HEK293 (cell line): Measurements from ENCODE around the gene TIMM10.

Experiments used
- CTCF ChIA-PET: fragments of 350-600 bp; formaldehyde crosslinking; extraction: SDS; loops from one replicate; lab custom pipeline; 2021; ENCODE audit warnings: antibody characterized with exemption; lab: Yijun Ruan, JAX
- POLR2A ChIA-PET: fragments of 300-600 bp; formaldehyde crosslinking; extraction: SDS; loops from one replicate; lab custom pipeline; 2020; ENCODE audit warnings: antibody characterized with exemption, inconsistent platforms; lab: Yijun Ruan, JAX
- H3K27ac ChIP-seq: fragments of 200-500 bp; sonication (Bioruptor generic); 2 replicates; pipeline ENCODE4 v1.5.1; 2014; ENCODE audit warnings: low read depth, low read length, control low read depth, inconsistent platforms; ENCODE audit errors: extremely low read depth
- H3K36me3 ChIP-seq, 2 experiments: fragments of 200-500 bp in 1 of 2; sonication (Bioruptor generic) in 1 of 2; 1 replicate in 1 of 2; 2 replicates in 1 of 2; pipeline ENCODE4 v1.5.1; 2014 to 2017; ENCODE audit warnings: inconsistent platforms in 2 of 2, low read length in 2 of 2; ENCODE audit not compliant: control insufficient read depth in 2 of 2, insufficient read depth in 1 of 2
- H3K4me1 ChIP-seq: fragments of 200-500 bp; sonication (Bioruptor generic); 2 replicates; pipeline ENCODE4 v1.5.1; 2014; ENCODE audit warnings: mild to moderate bottlenecking, low read length, inconsistent platforms; ENCODE audit not compliant: control insufficient read depth, insufficient read depth
- H3K4me3 ChIP-seq: 2 replicates; pipeline ENCODE4 v1.5.1; 2011; ENCODE audit warnings: low read depth, mild to moderate bottlenecking, control low read depth, low read length, moderate library complexity
- H3K9me3 ChIP-seq: fragments of 200-500 bp; sonication (Bioruptor generic); 2 replicates; pipeline ENCODE4 v1.5.1; 2014; ENCODE audit warnings: low read depth, low read length, inconsistent platforms; ENCODE audit not compliant: control insufficient read depth, insufficient read depth
- BCL6B ChIP-seq: fragments of 450-650 bp; formaldehyde crosslinking; IDR thresholded peaks from 2 replicates; pipeline ENCODE4 v1.5.1; 2017; ENCODE audit warnings: missing biosample characterization, missing genetic modification characterization
- EGR2 ChIP-seq: fragments of 450-650 bp; formaldehyde crosslinking; IDR thresholded peaks from 2 replicates; pipeline ENCODE4 v1.5.1; 2016; ENCODE audit warnings: low read depth, missing biosample characterization, missing genetic modification characterization
- KLF7 ChIP-seq: fragments of 450-650 bp; formaldehyde crosslinking; IDR thresholded peaks from 2 replicates; pipeline ENCODE4 v1.5.1; 2016; ENCODE audit warnings: missing biosample characterization, missing genetic modification characterization, borderline replicate concordance
- KLF9 ChIP-seq: fragments of 450-650 bp; formaldehyde crosslinking; IDR thresholded peaks from 2 replicates; pipeline ENCODE4 v1.5.1; 2016; ENCODE audit warnings: missing biosample characterization, missing genetic modification characterization, low read depth
- MEIS1 ChIP-seq: sonication (generic); formaldehyde crosslinking; IDR thresholded peaks from 2 replicates; pipeline ENCODE4 v1.8.1; 2022; ENCODE audit warnings: missing genetic modification reagents, mild to moderate bottlenecking, borderline replicate concordance
- PATZ1 ChIP-seq: fragments of 450-650 bp; formaldehyde crosslinking; IDR thresholded peaks from 2 replicates; pipeline ENCODE4 v1.5.1; 2016; ENCODE audit warnings: missing biosample characterization, missing genetic modification characterization
- PRDM10 ChIP-seq: fragments of 450-650 bp; formaldehyde crosslinking; IDR thresholded peaks from 2 replicates; pipeline ENCODE4 v1.5.1; 2016; ENCODE audit warnings: missing biosample characterization, missing genetic modification characterization
- SP7 ChIP-seq: fragments of 450-650 bp; formaldehyde crosslinking; IDR thresholded peaks from 2 replicates; pipeline ENCODE4 v1.5.1; 2016; ENCODE audit warnings: missing biosample characterization, missing genetic modification characterization
- ZNF157 ChIP-seq: fragments of 450-650 bp; formaldehyde crosslinking; IDR thresholded peaks from 2 replicates; pipeline ENCODE4 v1.5.1; 2016; ENCODE audit warnings: missing biosample characterization, missing genetic modification characterization
- ZNF211 ChIP-seq: fragments of 450-650 bp; formaldehyde crosslinking; IDR thresholded peaks from 2 replicates; pipeline ENCODE4 v1.5.1; 2016; ENCODE audit warnings: low read depth, missing biosample characterization, missing genetic modification characterization
- ZNF26 ChIP-seq: fragments of 450-650 bp; formaldehyde crosslinking; IDR thresholded peaks from 2 replicates; pipeline ENCODE4 v1.5.1; 2016; ENCODE audit warnings: missing biosample characterization, missing genetic modification characterization
- ZNF280D ChIP-seq: fragments of 450-650 bp; formaldehyde crosslinking; IDR thresholded peaks from 2 replicates; pipeline ENCODE4 v1.5.1; 2016; ENCODE audit warnings: missing biosample characterization, missing genetic modification characterization
- ZNF366 ChIP-seq: fragments of 450-650 bp; formaldehyde crosslinking; conservative IDR thresholded peaks from 2 replicates; pipeline ENCODE4 v1.5.1; 2016; ENCODE audit warnings: missing biosample characterization, missing genetic modification characterization
- ZNF398 ChIP-seq: fragments of 450-650 bp; formaldehyde crosslinking; IDR thresholded peaks from 2 replicates; pipeline ENCODE4 v1.5.1; 2017; ENCODE audit warnings: missing biosample characterization, missing genetic modification characterization
- ZNF423 ChIP-seq: fragments of 450-650 bp; formaldehyde crosslinking; IDR thresholded peaks from 2 replicates; pipeline ENCODE4 v1.5.1; 2016; ENCODE audit warnings: missing biosample characterization, missing genetic modification characterization
- ZNF623 ChIP-seq: fragments of 450-650 bp; formaldehyde crosslinking; IDR thresholded peaks from 2 replicates; pipeline ENCODE4 v1.5.1; 2016; ENCODE audit warnings: missing biosample characterization, missing genetic modification characterization
- ZSCAN30 ChIP-seq: fragments of 450-650 bp; IDR thresholded peaks from 2 replicates; pipeline ENCODE4 v1.5.1; 2018; ENCODE audit warnings: missing biosample characterization, mild to moderate bottlenecking, missing genetic modification characterization, moderate library complexity

The TIMM10 gene

GRCh38 chr11:57552479-57552878 is 21.9 kb upstream of the TIMM10 start:
- Histone ChIP-seq H3K4me1 (no peaks in the 10 kb centered on the region), H3K27ac (no peak overlapping the region), H3K9me3 (no peaks in the 10 kb centered on the region), H3K4me3 (no peak overlapping the region), H3K36me3 (peaks cover 0 to 51% of the 10 kb centered on the region in 2 experiments; a peak in 2 of 3 replicates)
- CTCF ChIA-PET = interaction anchor here (0.7 to 1.3 kb wide), 4 partner anchors 25 to 304 kb away, joined by 3 to 7 read pairs (median 4); no protein-coding TSS in a partner anchor
- POLR2A ChIA-PET = no interaction called here
- TF ChIP-seq PATZ1 (tag by site-specific recombination) = no peak
- TF ChIP-seq MEIS1 (CRISPR knock-in tag) = no peak
- no peak for TF ChIP-seq SP7
- TF ChIP-seq ZNF623 (tag by site-specific recombination) = no peak
- no peak for TF ChIP-seq ZNF211 (tag by site-specific recombination)
- TF ChIP-seq ZNF398 = no peak
- TF ChIP-seq KLF7 (tag by site-specific recombination) = no peak
- no peak for TF ChIP-seq ZSCAN30 (tag by site-specific recombination)
- TF ChIP-seq ZNF157 (tag by site-specific recombination) = no peak

- no peaks in the 10 kb centered on the region for H3K4me1 ChIP-seq
- peaks cover 0 to 51% of the 10 kb centered on the region in 2 experiments; a peak in 2 of 3 replicates for H3K36me3 ChIP-seq
- no peak overlapping the region for H3K27ac ChIP-seq
- POLR2A ChIA-PET = no interaction called here
- TF ChIP-seq EGR2 (tag by site-specific recombination) = no peak
- TF ChIP-seq ZNF366 (tag by site-specific recombination) = no peak
- TF ChIP-seq PRDM10 (tag by site-specific recombination) = no peak
- no peaks in the 10 kb centered on the region for H3K9me3 ChIP-seq
- CTCF ChIA-PET = interaction anchor here (0.7 to 1.3 kb wide), 4 partner anchors 25 to 304 kb away, joined by 3 to 7 read pairs (median 4); no protein-coding TSS in a partner anchor
- no peak overlapping the region for H3K4me3 ChIP-seq
Observed at GRCh38 chr11:57551941-57552340, 21.4 kb upstream of the TIMM10 start.

- POLR2A ChIA-PET = no interaction called here
- TF ChIP-seq ZNF280D (tag by site-specific recombination) (no peak), BCL6B (no peak), ZNF26 (tag by site-specific recombination) (no peak), KLF9 (tag by site-specific recombination) (no peak), ZNF423 (tag by site-specific recombination) (no peak)
Observed at GRCh38 chr11:57549983-57550382, 19.4 kb upstream of the TIMM10 start.

More at GRCh38 chr11:57549983-57550382, 19.4 kb upstream of the TIMM10 start:
- H3K9me3 ChIP-seq = no peaks in the 10 kb centered on the region
- peaks cover 0 to 46% of the 10 kb centered on the region in 2 experiments; a peak in 1 of 3 replicates for H3K36me3 ChIP-seq
- no peaks in the 10 kb centered on the region for H3K4me1 ChIP-seq
- CTCF ChIA-PET = interaction anchor here (1.2 kb wide), 2 partner anchors 14 to 199 kb away, joined by 3 read pairs; no protein-coding TSS in a partner anchor
- H3K4me3 ChIP-seq = no peak overlapping the region
- no peak overlapping the region for H3K27ac ChIP-seq
